Heart right ventricle (tissue), 16 donors: ENCODE data around the gene TMOD1. TPM values are rescaled to one million over a fixed set of nuclear protein-coding genes. Genes with fewer than 3 reads are reported as not detected.
A peak's percentile ranks its signal among the peaks of the same experiment; 100 is the strongest.

Experiments used
- ATAC-seq, 8 donors: fragments of 200-7000 bp; cut with Tn5 transposase; one replicate each; pipeline ENCODE4 v1.9.1; 2020; ENCODE audit warnings: mild to moderate bottlenecking in 8 of 8, moderate library complexity in 8 of 8, moderate number of reproducible peaks in 1 of 8
- DNase-seq, 2 donors: peaks; one replicate each; pipeline ENCODE4 v3.0.0-alpha.2; 2020
- H3K27ac ChIP-seq, 10 donors: fragments of 200-600 bp; sonication (generic) in 2 of 10; one replicate each; pipeline versions ENCODE4 v1.5.0 to v1.8.0; 2020 to 2022; ENCODE audit warnings: mild to moderate bottlenecking in 3 of 10
- H3K27me3 ChIP-seq, 7 donors: fragments of 200-600 bp; one replicate each; pipeline ENCODE4 v1.8.0; 2021 to 2022; ENCODE audit warnings: mild to moderate bottlenecking in 2 of 7
- H3K36me3 ChIP-seq, 9 donors: fragments of 200-600 bp; sonication (generic) in 1 of 9; one replicate each; pipeline versions ENCODE4 v1.5.0 to v1.8.0; 2020 to 2022; ENCODE audit warnings: mild to moderate bottlenecking in 2 of 9
- H3K4me1 ChIP-seq, 9 donors: fragments of 200-600 bp; sonication (generic) in 1 of 9; one replicate each; pipeline versions ENCODE4 v1.5.0 to v1.8.0; 2020 to 2022; ENCODE audit warnings: mild to moderate bottlenecking in 4 of 9
- H3K4me3 ChIP-seq, 10 donors: fragments of 200-600 bp; sonication (generic) in 2 of 10; one replicate each; pipeline versions ENCODE4 v1.5.0 to v1.8.0; 2020 to 2022; ENCODE audit warnings: mild to moderate bottlenecking in 7 of 10, moderate library complexity in 2 of 10
- H3K9me3 ChIP-seq, 11 donors: fragments of 200-600 bp in 10 of 11; sonication (generic) in 2 of 11; one replicate each; pipeline versions ENCODE4 v1.5.0 to v1.8.0; 2013 to 2022; ENCODE audit warnings: mild to moderate bottlenecking in 2 of 11, control low read depth in 1 of 11, moderate library complexity in 1 of 11
- CTCF ChIP-seq, 9 donors: fragments of 200-600 bp; sonication (generic) in 2 of 9; IDR thresholded peaks; one replicate each; pipeline versions ENCODE4 v1.5.0 to v1.8.0; 2021 to 2022; ENCODE audit warnings: antibody characterized with exemption in 9 of 9, mild to moderate bottlenecking in 5 of 9, moderate library complexity in 1 of 9
- WGBS, 2 donors: extraction: QIAGEN DNeasy Blood & Tissue Kit; methylation state at CpG; one replicate each; pipeline ENCODE4 v1.1.7; 2013; ENCODE audit warnings: inconsistent platforms in 1 of 2; 5-methylcytosine and 5-hydroxymethylcytosine counted together
- intact Hi-C, 10 donors: fragments of 100-400 bp; cut with DNase I; formaldehyde crosslinking; loops; one replicate each; pipeline versions ENCODE4 v1.11.1 to v1.14.2; 2022
- polyA plus RNA-seq, 2 donors: library from polyadenylated mRNA; stranded (reverse); fragments of 200-250 nt; gene quantifications; one replicate each; pipeline ENCODE4 v1.2.3, GENCODE V29; 2013
- total RNA-seq, 10 donors: library from RNA; stranded (reverse); fragmentation: NEBNext Ultra II Directional in 3 of 10; extraction: Animal tissue kit (Norgen Biotek cat#: 25700) in 3 of 10; gene quantifications; one replicate each; pipeline versions ENCODE4 v1.2.1 to v1.2.4, GENCODE V29; 2021 to 2023
- donor health status: Arrhythmogenic right ventricular cardiomyopathy.
- donor health status: ischemic (EF 13 %, LVEDD 7.1; RV severe dilation, severe dysfunction).
- donor health status: healthy with polysubstance abuse.
- donor health status: DM: no; HTN: yes; CAD: no.
- donor health status: DM: no; HTN: no; CAD: no.
- donor health status: ischemic (EF 25% LVEDD 6.9; RV normal size, moderate dysfunction).
- donor health status: ischemic (EF 25% LVEDD 5.7; RV mildly dilated, moderate dysfunction).
- donor health status: healthy.
- donor health status: DM: yes; HTN: yes; CAD: no.
- donor health status: Ischemic cardiomyopathy.
- donor health status: ischemic (EF 35%, LVEDD 5.7; RV mildly dilated, moderate dysfunction).
- donor health status: nonischemic (EF 11% LVEDD 7.7; RV severe dilation, severe dysfunction).
- donor health status: DM: yes; HTN: yes; CAD: no.
- donor health status: PGD.
- donor health status: ischemic (EF 29% LVEDD 5.4; RV normal size, mild dysfunction).
- donor health status: nonischemic (EF 23%, LVEDD 6.1; RV moderate dilation, normal function).

TMOD1 gene
- total and polyA plus RNA-seq, 12 donors, result 83.7 to 203 (median 176) TPM

DNA sequence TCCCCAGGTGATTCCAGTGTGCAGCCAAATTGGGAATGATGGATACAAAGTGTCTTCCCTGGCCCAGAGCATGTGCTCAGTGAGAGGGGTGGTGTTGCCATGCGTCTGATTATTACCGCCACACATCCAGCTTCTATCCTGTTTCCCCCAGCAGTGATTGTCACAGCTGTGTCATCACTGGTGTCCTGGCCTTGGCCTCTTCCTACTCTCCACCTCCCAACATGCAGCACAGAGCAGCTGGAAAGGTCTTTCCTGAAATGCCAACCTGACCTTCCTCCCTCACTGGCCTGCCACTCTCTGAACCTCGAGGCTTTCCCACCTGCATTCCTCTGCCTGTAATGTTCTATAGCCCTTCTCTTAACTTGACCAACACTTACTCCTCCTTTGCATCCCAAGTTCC, 60.0 kb downstream of the TMOD1 start:
- intact Hi-C loops, result loop anchor here in 3 of 10 donors (5.0 kb wide), 1 partner anchor 36 kb away; no protein-coding TSS in a partner anchor
- ATAC-seq (no peak), DNase-seq (no peak)
- no peaks in the 10 kb centered on the region for H3K27me3 ChIP-seq
- H3K36me3 ChIP-seq, result peaks cover 0 to 16% (median 0%) of the 10 kb centered on the region in 9 donors
- peak overlapping the region in 3 of 10 donors; percentile 2 to 10 (median 7) for H3K27ac ChIP-seq
- H3K4me3 ChIP-seq, result no peak overlapping the region
- H3K9me3 ChIP-seq, result no peaks in the 10 kb centered on the region
- peaks cover 18 to 70% (median 59%) of the 10 kb centered on the region in 9 donors for H3K4me1 ChIP-seq
- TF ChIP-seq CTCF (IDR thresholded peaks at IDR 0.05), result no peak
- WGBS, 2 donors, result 68 to 70% methylated on average over 3 of the region's 3 CpGs

DNA sequence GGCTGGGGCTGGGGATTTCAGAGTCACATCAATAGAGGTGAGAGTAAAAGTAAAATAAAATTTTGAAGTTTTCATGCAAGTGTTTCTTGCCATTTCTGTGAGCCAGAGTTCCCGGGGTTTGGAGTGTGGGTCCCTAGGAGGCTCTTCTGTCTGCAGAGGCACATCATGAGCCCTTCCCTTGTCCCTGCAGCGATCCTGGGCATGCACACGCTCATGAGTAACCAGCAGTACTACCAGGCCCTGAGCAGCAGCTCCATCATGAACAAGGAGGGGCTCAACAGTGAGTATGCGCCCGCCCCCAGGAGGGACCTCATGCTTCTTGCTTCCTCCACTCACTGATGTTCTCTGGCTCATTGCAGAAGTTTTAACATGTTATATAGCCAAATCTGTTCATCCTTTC, 61.1 kb downstream of the TMOD1 start:
- intact Hi-C loops, result loop anchor here in 4 of 10 donors (2.0 to 5.0 kb wide), 2 partner anchors 35 to 60 kb away; no protein-coding TSS in a partner anchor
- 79 to 81% methylated on average over 5 of the region's 5 CpGs for WGBS, 2 donors
- DNase-seq (no peak), ATAC-seq (no peak)
- Histone ChIP-seq H3K9me3 (no peaks in the 10 kb centered on the region), H3K27me3 (no peaks in the 10 kb centered on the region), H3K36me3 (peaks cover 0 to 24% (median 0%) of the 10 kb centered on the region in 9 donors), H3K4me1 (peaks cover 10 to 64% (median 49%) of the 10 kb centered on the region in 9 donors), H3K27ac (peak overlapping the region in 4 of 10 donors; percentile 1 to 57 (median 54)), H3K4me3 (no peak overlapping the region)
- no peak for TF ChIP-seq CTCF (IDR thresholded peaks at IDR 0.05)

GRCh38 chr9:97563458-97564135, 62.1 kb downstream of the TMOD1 start:
- H3K4me1 ChIP-seq, result peaks cover 5 to 54% (median 38%) of the 10 kb centered on the region in 9 donors

More at GRCh38 chr9:97563458-97564135, 62.1 kb downstream of the TMOD1 start:
- 41 to 42% methylated on average over 13 of the region's 13 CpGs for WGBS, 2 donors
- ATAC-seq, result peak in 7 of 8 donors; percentile 20 to 55 (median 26)
- intact Hi-C loops, result loop anchor here in 4 of 10 donors (2.0 to 5.0 kb wide), 2 partner anchors 34 to 61 kb away; no protein-coding TSS in a partner anchor
- no peak for DNase-seq
- Histone ChIP-seq H3K36me3 (peaks cover 0 to 33% (median 0%) of the 10 kb centered on the region in 9 donors), H3K27me3 (no peaks in the 10 kb centered on the region), H3K9me3 (no peaks in the 10 kb centered on the region), H3K4me3 (no peak overlapping the region), H3K27ac (peak overlapping the region in 7 of 10 donors; percentile 21 to 65 (median 57))
- no peak for TF ChIP-seq CTCF (IDR thresholded peaks at IDR 0.05)
